ENCODE data around the gene C5AR2.

GRCh38 chr19:47303966-47304365, 28.0 kb upstream of the C5AR2 start:
- TF ChIP-seq CTCF (conservative IDR thresholded peaks at IDR 0.05): no peak
- no peak for TF ChIP-seq ZFX (IDR thresholded peaks at IDR 0.05)
